Measurements from ENCODE around the gene PCBD2.

- no peak for TF ChIP-seq TAF1 (IDR thresholded peaks at IDR 0.05; ENCODE audit: borderline replicate concordance, insufficient read depth, low read length)
- TF ChIP-seq REST (IDR thresholded peaks at IDR 0.05; ENCODE audit: insufficient read depth in 1 of 2, low read depth in 2 of 2, low read length in 2 of 2) = no peak
- TF ChIP-seq POLR2AphosphoS5 (IDR thresholded peaks at IDR 0.05; ENCODE audit: low read depth, low read length) = no peak
- TF ChIP-seq SIN3A (IDR thresholded peaks at IDR 0.05; ENCODE audit: borderline replicate concordance, insufficient read depth, low read length) = no peak
These were observed 88.2 kb downstream of the PCBD2 start for GRCh38 chr5:134993161-134993560.

All from PFSK-1 (cell line).